SK-N-SH (cell line): ENCODE measurements around the gene ZNF280A. TPM values are rescaled to one million over a fixed set of nuclear protein-coding genes. Genes with fewer than 3 reads are reported as not detected.
"Not testable (repeated sequence)": the region's sequence is repeated elsewhere in the genome, so short reads cannot be mapped to it uniquely, and the experiment has no call there.

Experiments
- CTCF ChIA-PET: fragments of 300-600, 350-600 bp; formaldehyde crosslinking; extraction: SDS; loops from one replicate; lab custom pipeline; 2021; lab: Yijun Ruan, JAX
- POLR2A ChIA-PET: fragments of 350-600 bp; sonication (Branson Sonifier 250); formaldehyde crosslinking; extraction: SDS; loops from one replicate; lab custom pipeline; 2020; ENCODE audit warnings: antibody characterized with exemption, inconsistent platforms; lab: Yijun Ruan, JAX
- DNase-seq: peaks from one replicate; pipeline ENCODE4 v3.0.0; 2012
- H2AFZ ChIP-seq: fragments of 200-600 bp; sonication (generic); 2 replicates; pipeline ENCODE4 v1.8.1; 2016; ENCODE audit warnings: antibody characterized with exemption, mild to moderate bottlenecking, low read depth
- H3F3A ChIP-seq: fragments of 200-600 bp; sonication (generic); replicated peaks from 2 replicates; pipeline ENCODE3; 2016; ENCODE audit warnings: antibody characterized with exemption, mild to moderate bottlenecking; ENCODE audit not compliant: insufficient read depth
- H3K27ac ChIP-seq, 2 experiments: fragments of 200-500 bp in 1 of 2; fragments of 200-600 bp in 1 of 2; sonication (Bioruptor generic) in 1 of 2; sonication (generic), shearing (Covaris generic) in 1 of 2; 2 replicates each; pipeline versions ENCODE4 v1.5.1 to v1.6.1; 2014 to 2016; ENCODE audit warnings: low read depth in 2 of 2, inconsistent platforms in 1 of 2, low read length in 1 of 2, mild to moderate bottlenecking in 1 of 2, mixed read lengths in 1 of 2
- H3K27me3 ChIP-seq: fragments of 200-600 bp; sonication (generic), shearing (Covaris generic); 2 replicates; pipeline ENCODE4 v1.6.1; 2016; ENCODE audit warnings: mixed run types; ENCODE audit not compliant: insufficient read depth
- H3K36me3 ChIP-seq, 2 experiments: fragments of 200-500 bp in 1 of 2; fragments of 200-600 bp in 1 of 2; sonication (Bioruptor generic) in 1 of 2; sonication (generic) in 1 of 2; replicated peaks in 1 of 2; 2 replicates each; pipeline versions ENCODE3 to v1.5.1; 2014 to 2016; ENCODE audit warnings: low read length in 1 of 2, mild to moderate bottlenecking in 1 of 2; ENCODE audit not compliant: insufficient read depth in 2 of 2, control insufficient read depth in 1 of 2
- H3K4me1 ChIP-seq, 2 experiments: fragments of 200-500 bp in 1 of 2; fragments of 200-600 bp in 1 of 2; sonication (Bioruptor generic) in 1 of 2; sonication (generic), shearing (Covaris generic) in 1 of 2; 2 replicates each; pipeline versions ENCODE4 v1.5.1 to v1.6.1; 2014 to 2016; ENCODE audit warnings: low read depth in 1 of 2, low read length in 1 of 2, mixed run types in 1 of 2; ENCODE audit not compliant: insufficient read depth in 2 of 2, control insufficient read depth in 1 of 2
- H3K4me2 ChIP-seq: fragments of 200-600 bp; sonication (generic), shearing (Covaris generic); 2 replicates; pipeline ENCODE4 v1.6.1; 2017; ENCODE audit warnings: mixed run types
- H3K4me3 ChIP-seq, 2 experiments: fragments of 200-500 bp in 1 of 2; fragments of 200-600 bp in 1 of 2; sonication (Bioruptor generic) in 1 of 2; sonication (generic), shearing (Covaris generic) in 1 of 2; 2 replicates each; pipeline versions ENCODE4 v1.5.1 to v1.8.1; 2014 to 2016; ENCODE audit warnings: low read depth in 2 of 2, inconsistent platforms in 1 of 2, low read length in 1 of 2, mild to moderate bottlenecking in 1 of 2, mixed read lengths in 1 of 2, moderate library complexity in 1 of 2
- H3K79me2 ChIP-seq: fragments of 200-600 bp; sonication (generic); 2 replicates; pipeline ENCODE4 v1.8.1; 2017; ENCODE audit warnings: mild to moderate bottlenecking; ENCODE audit not compliant: insufficient read depth
- H3K9ac ChIP-seq: fragments of 200-600 bp; sonication (generic); 2 replicates; pipeline ENCODE4 v1.6.1; 2017; ENCODE audit warnings: mixed run types
- H3K9me2 ChIP-seq: fragments of 200-600 bp; sonication (generic); 2 replicates; pipeline ENCODE4 v1.6.1; 2017; ENCODE audit warnings: mixed run types
- H3K9me3 ChIP-seq: fragments of 200-600 bp; sonication (generic); 2 replicates; pipeline ENCODE4 v1.6.1; 2017; ENCODE audit warnings: mixed run types, mild to moderate bottlenecking, moderate library complexity
- H4K20me1 ChIP-seq: fragments of 200-600 bp; sonication (generic); 2 replicates; pipeline ENCODE4 v1.6.1; 2017; ENCODE audit warnings: mild to moderate bottlenecking, mixed run types; ENCODE audit not compliant: insufficient read depth
- EZH2phosphoT487 ChIP-seq: fragments of 200-600 bp; sonication (generic); IDR thresholded peaks from 2 replicates; pipeline ENCODE4 v1.6.1; 2017; ENCODE audit warnings: low read depth, mixed run types, mild to moderate bottlenecking, antibody characterized with exemption, moderate library complexity, borderline replicate concordance
- FOSL2 ChIP-seq: IDR thresholded peaks from 2 replicates; pipeline ENCODE4 v1.4.0; 2012; ENCODE audit warnings: low read depth, mild to moderate bottlenecking, moderate library complexity, borderline replicate concordance
- GABPA ChIP-seq: IDR thresholded peaks from 2 replicates; pipeline ENCODE4 v1.4.0; 2012; ENCODE audit warnings: low read depth, mild to moderate bottlenecking
- JUND ChIP-seq: IDR thresholded peaks from 2 replicates; pipeline ENCODE4 v1.4.0; 2012
- NFIC ChIP-seq: IDR thresholded peaks from 2 replicates; pipeline ENCODE4 v1.4.0; 2012; ENCODE audit warnings: borderline replicate concordance
- SIN3A ChIP-seq: IDR thresholded peaks from 2 replicates; pipeline ENCODE4 v1.6.1; 2012; ENCODE audit warnings: low read depth, mild to moderate bottlenecking, low read length, moderate library complexity, borderline replicate concordance
- TCF12 ChIP-seq: IDR thresholded peaks from 2 replicates; pipeline ENCODE4 v1.4.0; 2012
- USF2 ChIP-seq: fragments of 150-350 bp; IDR thresholded peaks from 2 replicates; pipeline ENCODE4 v1.6.1; 2017; ENCODE audit warnings: antibody characterized with exemption, low read length, low read depth, borderline replicate concordance
- WGBS: methylation state at CpG from one replicate; pipeline ENCODE4 v1.1.6; 2017; ENCODE audit warnings: low lambda C conversion rate; 5-methylcytosine and 5-hydroxymethylcytosine counted together
- polyA plus RNA-seq, 3 experiments: library from polyadenylated mRNA; depleted of rRNA; stranded (reverse); fragments of >200 nt; gene quantifications; 2 replicates each; pipeline ENCODE4 v1.2.3, GENCODE V29; 2012

The ZNF280A gene
- polyA plus RNA-seq, 1 of the 3 experiments (the other 2 are of a cell fraction), result not detected

GRCh38 chr22:22516992-22517391 lies 3.1 kb downstream of the ZNF280A start (continued):
- no peak for TF ChIP-seq GABPA
- TF ChIP-seq TCF12, result no peak
- TF ChIP-seq USF2, result no peak
- no peak for TF ChIP-seq FOSL2

DNA sequence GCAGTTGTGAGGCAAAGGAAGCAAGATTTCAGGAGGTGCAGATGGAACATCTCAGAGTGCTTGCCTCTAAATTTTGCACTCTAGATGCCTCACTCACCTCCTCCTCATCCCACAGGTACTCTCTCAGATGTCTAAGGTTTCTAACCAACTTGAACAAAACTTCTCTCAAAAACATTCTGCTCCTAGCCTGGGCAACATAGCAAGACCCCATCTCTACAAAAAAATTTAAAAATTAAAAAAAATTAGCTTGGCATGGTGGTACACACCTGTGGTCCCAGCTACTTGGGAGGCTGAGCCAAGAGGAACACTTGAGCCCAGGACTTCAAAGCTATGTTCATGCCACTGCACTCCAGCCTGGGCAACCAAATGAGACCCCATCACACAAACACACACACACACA lies 4.2 kb downstream of the ZNF280A start:
- POLR2A ChIA-PET, result no interaction called here

GRCh38 chr22:22514431-22514830 lies 5.6 kb downstream of the ZNF280A start:
- H3K79me2 ChIP-seq, H3K9me3 ChIP-seq, H3K9ac ChIP-seq, H3F3A ChIP-seq, H3K27me3 ChIP-seq, H3K27ac ChIP-seq, DNase-seq, H3K36me3 ChIP-seq, H3K4me3 ChIP-seq, H4K20me1 ChIP-seq, H3K4me2 ChIP-seq, POLR2A ChIA-PET, H3K4me1 ChIP-seq, H3K9me2 ChIP-seq, H2AFZ ChIP-seq: not testable (repeated sequence)
- 48% methylated on average over 8 of the region's 8 CpGs for WGBS
- CTCF ChIA-PET, result interaction anchor here (0.8 to 1.2 kb wide), 3 partner anchors 31 to 62 kb away, joined by 3 read pairs; no protein-coding TSS in a partner anchor

More for the DNA sequence above, 4.2 kb downstream of the ZNF280A start:
- Histone ChIP-seq H3F3A (no peaks in the 10 kb centered on the region), H3K4me2 (no peak overlapping the region), H2AFZ (no peak overlapping the region), H3K27me3 (no peaks in the 10 kb centered on the region; the same call in 1 of the 2 replicates), H3K36me3 (no peaks in the 10 kb centered on the region), H3K27ac (no peak overlapping the region), H3K4me3 (no peak overlapping the region), H3K4me1 (no peaks in the 10 kb centered on the region), H3K9me3 (no peaks in the 10 kb centered on the region), H4K20me1 (no peaks in the 10 kb centered on the region), H3K79me2 (no peaks in the 10 kb centered on the region), H3K9me2 (no peaks in the 10 kb centered on the region), H3K9ac (no peak overlapping the region)
- TF ChIP-seq NFIC, result no peak
- no peak for TF ChIP-seq JUND
- no peak for TF ChIP-seq USF2
- TF ChIP-seq SIN3A, result no peak
- TF ChIP-seq EZH2phosphoT487, result no peak
- CTCF ChIA-PET, result interaction anchor here (1.0 kb wide), 2 partner anchors 34 to 37 kb away, joined by 3 read pairs; no protein-coding TSS in a partner anchor
- no peak for DNase-seq
